NCI-H1105 (cell line): ENCODE measurements around the gene TAC4.

Source experiments
- DNase-seq: peaks from one replicate; lab custom pipeline; 2025; lab: John Stamatoyannopoulos, UW

Gene TAC4

DNA sequence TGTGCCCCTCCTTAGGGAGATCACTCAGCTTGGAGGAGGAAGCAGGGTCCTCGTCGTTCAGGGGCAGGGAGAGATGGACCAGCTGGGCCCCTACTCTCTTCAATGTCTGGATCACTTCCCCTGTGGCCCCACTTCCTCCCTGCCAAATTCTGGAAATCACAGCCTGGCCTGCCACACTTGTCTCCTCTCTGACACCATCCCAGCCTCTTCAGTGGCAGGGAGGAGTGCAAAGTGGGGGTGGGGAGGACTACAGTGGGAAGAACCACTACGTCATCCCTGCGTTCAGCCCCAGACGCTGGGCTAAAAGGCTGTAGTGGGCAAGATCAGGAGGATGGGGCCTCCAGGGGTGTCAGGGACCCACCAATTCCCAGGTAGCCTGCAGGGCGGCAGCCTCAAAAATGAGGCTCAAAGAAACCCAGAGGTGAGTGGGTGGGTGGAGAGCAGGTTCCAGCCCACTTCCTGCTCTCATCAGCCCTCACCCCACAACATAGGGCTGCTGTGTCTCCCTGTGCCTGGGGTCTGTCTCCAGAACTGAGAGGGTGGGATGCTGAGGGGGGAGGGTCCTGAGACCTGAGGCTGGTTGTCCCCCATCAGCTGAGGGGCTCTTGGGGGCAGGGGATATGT is 25.0 kb upstream of the TAC4 start:
- no peak for DNase-seq

- no peak for DNase-seq
Observed at GRCh38 chr17:49871211-49871610, 23.3 kb upstream of the TAC4 start.

GRCh38 chr17:49870298-49870697 is 22.4 kb upstream of the TAC4 start:
- DNase-seq = no peak

- no peak for DNase-seq
Observed at GRCh38 chr17:49869038-49869374, 21.1 kb upstream of the TAC4 start.

DNA sequence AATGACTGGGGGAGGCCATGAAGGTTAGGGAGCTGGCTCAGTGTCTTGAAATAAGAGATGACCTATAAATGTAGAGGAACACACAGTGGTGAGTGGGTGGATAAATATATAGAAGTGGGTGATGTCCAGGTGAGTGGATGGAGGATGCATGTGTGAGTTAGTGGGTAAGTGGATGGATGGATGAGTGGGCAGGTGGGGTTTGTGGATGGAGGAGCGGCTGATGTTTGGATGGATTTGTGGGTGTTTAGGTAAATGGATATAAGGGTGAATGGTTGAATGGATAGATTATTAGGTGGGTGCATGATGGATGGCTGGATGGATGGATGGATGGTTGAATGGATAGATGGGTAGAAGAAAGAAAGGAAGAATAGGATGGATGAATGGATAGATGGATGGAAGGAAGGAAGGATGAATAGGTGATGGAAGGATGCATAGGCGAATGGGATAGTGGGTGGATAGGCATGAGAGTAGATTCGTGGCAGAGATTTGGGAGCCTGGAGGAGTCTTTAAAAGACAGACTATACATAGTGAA is 19.1 kb upstream of the TAC4 start:
- DNase-seq = no peak

GRCh38 chr17:49866019-49866380 is 18.1 kb upstream of the TAC4 start:
- DNase-seq = no peak

DNA sequence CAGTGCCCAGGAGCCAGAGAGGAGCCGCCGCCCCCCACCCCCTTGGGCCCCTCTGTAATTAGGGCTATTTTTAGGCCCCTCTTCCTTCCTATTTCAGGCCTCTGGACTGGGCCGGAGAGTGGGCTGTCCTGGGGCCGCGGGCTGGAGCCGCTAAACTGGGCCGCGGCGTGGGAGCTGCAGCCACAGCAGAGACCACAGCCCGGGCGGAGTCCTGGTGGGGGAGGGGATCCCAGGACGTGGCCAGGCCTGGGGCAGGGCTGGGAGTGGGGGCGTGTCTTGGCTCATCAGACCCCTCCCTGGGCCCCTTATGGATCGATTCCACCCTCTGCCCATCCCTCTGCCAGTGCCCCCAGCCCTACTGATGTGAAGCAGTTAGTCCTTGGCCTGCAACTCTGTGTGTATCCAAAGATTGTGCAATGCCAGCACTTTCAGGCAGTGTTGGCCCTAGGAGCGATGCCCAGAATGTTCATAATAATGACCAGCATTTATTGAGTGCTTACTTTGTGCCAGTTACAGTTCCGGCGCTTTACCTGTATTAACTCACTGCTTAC is 15.0 kb upstream of the TAC4 start:
- DNase-seq = no peak

- DNase-seq = peak; percentile 22
Observed at GRCh38 chr17:49861150-49861884, 13.4 kb upstream of the TAC4 start.

DNA sequence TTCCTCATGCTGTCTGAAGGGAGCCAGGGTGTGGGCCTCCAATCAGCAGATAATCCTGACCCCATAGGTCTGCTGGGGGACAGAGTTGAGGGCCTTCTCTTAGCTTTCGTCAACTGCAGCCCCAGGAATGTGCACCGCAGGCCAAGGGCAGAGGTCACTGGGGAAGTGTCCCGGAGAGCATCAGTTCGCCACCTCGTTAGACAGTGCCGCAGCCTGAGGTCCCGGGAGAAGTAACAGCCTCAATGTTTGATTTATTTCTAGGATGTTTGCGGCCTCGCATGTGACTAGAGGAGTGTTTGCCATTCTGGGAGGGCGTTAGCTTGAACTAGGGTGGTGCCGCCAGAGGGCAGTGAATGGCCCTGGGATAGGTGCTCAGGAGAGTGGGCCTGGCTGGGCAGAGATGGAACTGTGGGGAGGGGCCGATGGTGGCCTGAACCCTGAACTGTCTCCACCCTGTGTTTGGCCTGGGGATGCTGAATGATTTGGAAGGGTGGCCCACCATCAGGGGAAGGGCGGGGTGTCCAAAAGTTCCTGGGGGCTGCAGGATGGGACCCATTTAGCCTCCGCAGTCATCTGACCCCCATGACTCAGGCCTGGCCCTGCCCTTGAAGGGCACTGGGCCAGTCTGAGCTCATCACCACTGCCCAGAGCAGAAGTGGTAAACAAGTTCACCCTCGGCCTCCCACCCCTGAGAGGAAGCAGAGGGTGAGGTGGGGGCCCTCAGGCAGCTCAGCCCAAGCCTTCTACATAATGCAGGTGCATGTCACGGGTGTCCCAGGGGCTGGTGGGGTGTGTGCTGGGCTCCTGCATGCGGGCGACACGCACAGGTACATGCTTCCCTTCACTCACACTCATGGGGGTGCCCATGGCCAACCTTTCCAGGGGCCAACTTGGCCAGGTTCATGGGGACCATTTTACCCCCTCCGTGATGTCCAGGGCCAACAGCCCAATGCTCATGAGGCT is 12.4 kb upstream of the TAC4 start:
- no peak for DNase-seq

DNA sequence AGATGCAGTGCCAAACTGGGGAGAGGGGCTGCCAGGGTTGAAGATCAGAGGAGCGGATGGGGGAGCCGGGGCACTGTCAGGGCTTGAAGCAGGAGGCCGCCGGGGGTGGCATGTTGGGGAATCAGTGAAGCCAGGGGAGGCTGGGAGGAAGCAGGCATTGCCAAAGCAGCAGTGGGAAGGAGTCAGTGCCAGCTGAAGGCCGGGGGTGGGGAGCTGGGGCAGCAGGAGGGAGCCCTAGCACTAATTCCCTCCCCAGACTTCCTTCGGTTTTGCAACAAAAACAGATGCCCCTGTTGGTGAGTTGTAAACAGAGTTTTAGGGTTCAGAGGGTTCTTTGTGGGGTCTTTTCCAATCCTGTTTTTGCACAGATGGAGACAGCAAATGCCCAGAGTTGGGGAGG is 10.9 kb upstream of the TAC4 start:
- no peak for DNase-seq

- no peak for DNase-seq
Observed at GRCh38 chr17:49854126-49854525, 6.3 kb upstream of the TAC4 start.

DNA sequence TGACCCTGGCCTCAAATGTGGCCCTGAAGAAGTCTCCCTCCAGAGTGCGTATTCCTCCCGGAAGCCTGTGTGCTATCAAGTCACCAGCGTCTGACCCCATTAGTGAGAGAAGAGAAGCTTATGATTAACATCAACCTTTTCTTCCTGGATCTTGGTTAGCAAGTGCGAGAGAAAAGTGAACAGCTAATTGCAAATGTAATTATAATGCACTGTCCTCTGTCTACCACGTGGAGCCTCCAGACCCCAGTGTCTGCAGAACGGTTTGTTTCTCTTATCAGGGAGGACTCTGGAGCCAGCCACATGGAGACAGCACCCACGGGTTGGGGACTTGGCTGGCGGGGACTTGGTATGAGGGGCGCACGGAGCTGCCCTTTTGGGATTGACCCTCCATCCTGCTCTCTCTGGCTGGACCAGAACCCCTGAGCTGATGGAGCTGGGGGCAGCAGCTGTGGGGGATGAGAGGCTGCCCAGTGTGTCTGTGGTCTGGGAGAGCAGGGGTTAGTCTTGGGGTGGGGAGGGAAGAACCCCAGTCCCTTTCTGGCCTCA is 5.7 kb upstream of the TAC4 start:
- no peak for DNase-seq

GRCh38 chr17:49851387-49852291 is 3.8 kb upstream of the TAC4 start:
- DNase-seq = peak; percentile 61

- DNase-seq = no peak
Observed at GRCh38 chr17:49850772-49851386, 3.0 kb upstream of the TAC4 start.

GRCh38 chr17:49850218-49850610 is 2.3 kb upstream of the TAC4 start:
- no peak for DNase-seq

DNA sequence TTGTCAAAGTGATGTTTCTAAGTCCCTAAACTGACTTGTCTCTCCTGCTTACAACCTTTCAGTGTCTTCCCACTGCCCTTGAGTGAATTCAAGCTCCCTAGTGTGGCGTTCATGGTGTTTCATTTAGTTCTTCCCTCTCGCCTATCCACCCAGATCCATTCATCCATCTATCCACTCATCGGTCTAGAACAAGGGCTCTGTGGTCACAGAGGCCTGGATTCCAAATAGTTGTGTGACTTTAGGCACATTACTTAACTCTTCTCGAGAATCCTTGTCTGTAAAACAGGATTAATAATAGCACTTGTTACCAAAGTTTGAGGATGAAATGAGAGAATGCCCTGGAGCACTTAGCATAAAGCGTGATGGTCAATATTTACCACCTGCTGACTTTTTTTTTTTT is 870 bp upstream of the TAC4 start:
- DNase-seq = no peak

DNA sequence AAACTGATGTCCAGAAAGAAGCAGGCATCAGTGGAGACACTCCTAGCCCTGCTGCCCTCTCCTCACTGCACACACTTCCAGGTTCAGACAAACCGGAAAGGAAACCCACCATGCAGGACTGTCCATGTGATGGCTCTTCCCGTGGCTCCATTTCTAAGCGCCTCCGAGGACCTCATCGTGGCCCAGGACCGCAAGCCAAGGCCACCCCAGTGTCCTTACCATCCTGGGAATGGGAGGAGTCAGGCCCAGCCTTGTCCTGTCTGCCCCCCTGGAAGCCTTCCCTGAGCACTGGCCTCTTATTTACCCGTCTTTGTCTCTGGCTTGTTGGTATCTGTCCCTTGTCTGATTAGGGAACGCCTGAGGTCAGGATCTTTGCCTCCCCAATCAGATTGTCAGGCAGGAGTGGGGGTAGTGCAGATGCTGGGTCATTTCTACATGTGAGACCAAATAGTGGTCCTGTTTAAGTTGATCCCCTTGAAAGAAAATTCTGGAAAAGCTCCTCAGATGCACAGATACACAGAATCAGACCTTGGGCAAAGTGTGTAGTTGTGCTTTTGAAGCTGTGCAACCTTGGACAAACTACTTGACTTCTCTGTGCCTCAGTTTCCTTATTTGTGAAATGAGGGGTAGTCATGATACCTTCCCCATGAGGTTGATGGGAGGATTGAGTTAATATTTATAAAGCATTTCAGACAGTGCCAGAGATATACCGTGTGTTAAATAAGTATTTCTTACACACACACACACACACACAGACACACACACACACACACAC is 744 bp downstream of the TAC4 start:
- no peak for DNase-seq

DNA sequence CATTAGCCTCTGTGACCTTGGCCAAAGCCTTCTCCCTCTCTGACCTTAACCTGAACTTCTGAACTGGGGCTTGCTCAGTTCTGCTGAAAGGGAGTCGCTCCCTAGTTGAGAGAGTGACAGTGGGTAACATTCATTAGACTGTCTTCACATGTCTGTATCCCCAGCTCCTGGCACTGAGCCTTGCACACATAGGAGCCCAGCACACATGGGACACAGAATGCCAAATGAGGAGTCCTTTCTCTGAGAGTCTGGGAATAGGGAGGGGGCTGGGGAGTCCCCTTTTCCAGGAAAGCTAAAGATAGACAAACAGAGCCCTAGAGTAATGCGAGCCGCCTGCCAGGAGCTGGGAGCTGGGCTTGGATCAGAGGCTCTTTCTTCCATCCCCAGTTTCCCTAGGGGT is 2.5 kb downstream of the TAC4 start:
- no peak for DNase-seq

DNA sequence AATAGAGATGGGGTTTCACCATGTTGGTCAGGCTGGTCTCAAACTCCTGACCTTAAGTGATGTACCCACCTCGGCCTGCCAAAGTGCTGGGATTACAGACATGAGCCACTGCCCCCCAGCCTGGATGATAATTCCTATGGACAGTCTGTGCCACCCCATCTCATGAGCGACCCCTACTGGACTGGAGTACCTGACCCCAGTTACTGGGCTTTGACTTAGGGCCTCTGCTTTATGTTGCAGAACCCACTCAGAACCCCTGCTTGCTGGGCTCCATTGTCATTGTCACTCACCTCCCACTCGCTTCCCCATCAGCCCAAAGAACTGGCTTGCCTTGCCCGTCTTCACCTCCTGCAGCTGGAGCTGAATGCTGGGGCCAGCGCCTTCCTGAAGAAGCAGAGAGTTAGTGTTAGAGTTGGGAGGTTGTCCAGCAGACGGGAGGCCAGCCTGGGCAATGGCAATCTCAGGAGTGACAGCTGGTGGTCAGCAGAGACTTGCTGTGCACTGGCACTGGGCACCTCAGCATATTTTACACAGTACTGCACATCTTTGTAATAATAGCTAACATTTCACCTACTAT is 4.0 kb downstream of the TAC4 start:
- DNase-seq = no peak

- no peak for DNase-seq
Observed at GRCh38 chr17:49842846-49843245, 5.0 kb downstream of the TAC4 start.
